ENCODE data around the gene CASZ1. TPM values are rescaled to one million over a fixed set of nuclear protein-coding genes. Genes with fewer than 3 reads are reported as not detected.

CASZ1 gene
- total RNA-seq, 2 donors from 2014 or later = 90.9 to 96.9 TPM

DNA sequence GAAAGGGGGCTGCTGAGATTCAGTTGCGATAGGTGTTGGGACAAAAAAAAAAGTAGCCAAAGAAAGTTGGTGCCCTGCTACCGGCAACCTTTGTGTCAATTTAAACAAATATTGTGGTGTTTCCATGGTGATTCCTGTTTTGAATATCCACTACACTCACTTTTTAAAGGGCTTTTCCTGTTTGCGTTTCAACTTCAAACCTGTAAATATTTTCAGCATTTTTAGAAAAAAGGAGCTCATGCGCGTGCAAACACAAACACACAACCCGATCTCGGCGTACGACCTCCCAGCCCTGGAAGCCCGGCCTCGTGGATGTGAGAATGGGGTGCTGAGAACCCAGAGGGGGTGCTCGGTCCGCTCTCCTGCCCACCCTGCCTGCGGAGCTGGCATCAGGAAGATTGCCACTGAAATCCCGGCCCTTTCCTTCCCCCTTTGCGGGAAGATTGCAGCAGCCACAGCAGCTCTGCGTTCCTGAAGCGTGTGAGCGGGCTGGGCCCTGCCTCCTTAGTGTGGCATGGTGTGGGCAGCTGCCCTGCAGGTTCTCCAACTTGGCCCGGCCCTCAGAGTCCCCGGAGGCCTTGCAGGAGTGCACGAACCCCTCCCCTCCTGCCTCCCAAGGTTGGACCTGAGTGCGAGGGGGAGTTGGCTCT is 34.8 kb downstream of the CASZ1 start:
- Histone ChIP-seq H3K36me3 (no peaks in the 10 kb centered on the region), H3K4me3 (no peak overlapping the region), H3K27ac (peak overlapping the region; percentile 24 to 34), H3K9me3 (no peaks in the 10 kb centered on the region), H3K27me3 (replicated peaks; ENCODE audit: insufficient read depth) (no peaks in the 10 kb centered on the region), H3K4me1 (replicated peaks) (peaks cover 59% of the 10 kb centered on the region)
- WGBS = 37% methylated on average over 21 of the region's 23 CpGs
- TF ChIP-seq POLR2AphosphoS5 (IDR thresholded peaks at IDR 0.05) = peak; percentile 14
- no peak for TF ChIP-seq CTCF (IDR thresholded peaks at IDR 0.05)
- TF ChIP-seq POLR2A (IDR thresholded peaks at IDR 0.05) = no peak
- intact Hi-C loops (cut with DNase I) = no loop called here
- DNase-seq (ENCODE audit: low spot score) = peak; percentile 43

DNA sequence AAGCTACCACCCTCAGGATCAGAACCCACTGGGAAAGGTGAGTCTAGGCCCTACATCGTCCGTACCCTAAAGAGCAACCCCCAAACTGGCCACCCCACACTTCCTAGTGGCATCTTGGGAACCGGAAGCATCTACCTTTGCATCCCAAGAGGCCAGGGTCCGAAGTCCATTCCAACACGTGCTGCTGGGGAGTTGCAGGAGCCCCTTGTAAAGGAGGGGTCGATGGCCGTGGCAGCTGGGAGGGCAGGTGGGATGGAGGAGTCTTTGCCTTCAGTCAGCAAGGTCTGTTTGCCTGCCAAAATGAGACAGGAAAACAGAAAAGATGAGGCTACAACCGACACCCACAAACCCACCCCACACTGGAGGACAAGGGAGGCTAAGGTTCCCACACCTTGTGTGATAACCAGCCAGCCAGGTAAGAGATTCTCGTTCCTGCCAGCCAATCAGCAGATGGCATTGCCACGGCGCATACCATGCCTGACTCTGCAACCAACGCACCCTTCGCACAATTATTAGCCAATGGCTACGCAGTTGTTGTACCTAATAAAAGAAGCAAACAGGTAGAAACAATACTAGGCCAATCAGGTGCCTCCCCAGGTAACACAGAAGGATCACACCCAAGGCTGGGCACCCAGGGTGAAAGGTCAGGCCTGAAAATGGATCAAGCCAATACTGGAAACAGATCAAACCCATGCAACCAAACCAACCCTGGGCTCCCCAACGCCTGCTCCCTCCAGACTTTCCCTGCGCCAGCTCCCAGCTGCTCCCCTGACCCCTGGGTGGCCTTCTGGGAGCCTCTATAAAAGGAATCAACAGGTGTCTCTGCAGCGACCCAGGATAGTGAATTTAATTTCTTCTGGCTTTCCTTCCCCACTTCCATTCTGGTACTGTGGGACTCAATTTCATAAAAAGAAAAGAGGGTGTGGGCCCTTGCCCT is 35.6 kb downstream of the CASZ1 start:
- Histone ChIP-seq H3K27ac (peak overlapping the region in 1 of 2 donors; percentile 24), H3K9me3 (no peaks in the 10 kb centered on the region), H3K27me3 (replicated peaks; ENCODE audit: insufficient read depth) (no peaks in the 10 kb centered on the region), H3K36me3 (no peaks in the 10 kb centered on the region), H3K4me3 (no peak overlapping the region), H3K4me1 (replicated peaks) (peaks cover 57% of the 10 kb centered on the region)
- no peak for TF ChIP-seq POLR2AphosphoS5 (IDR thresholded peaks at IDR 0.05)
- TF ChIP-seq CTCF (IDR thresholded peaks at IDR 0.05) = no peak
- no peak for TF ChIP-seq POLR2A (IDR thresholded peaks at IDR 0.05)
- intact Hi-C loops (cut with DNase I) = no loop called here
- WGBS = 86% methylated on average over 17 of the region's 17 CpGs
- no peak for DNase-seq (ENCODE audit: low spot score)

- Histone ChIP-seq H3K27ac (no peak overlapping the region), H3K4me1 (replicated peaks) (peaks cover 44% of the 10 kb centered on the region), H3K27me3 (replicated peaks; ENCODE audit: insufficient read depth) (no peaks in the 10 kb centered on the region), H3K9me3 (no peaks in the 10 kb centered on the region), H3K36me3 (no peaks in the 10 kb centered on the region), H3K4me3 (no peak overlapping the region)
- intact Hi-C loops (cut with DNase I) = no loop called here
- DNase-seq (ENCODE audit: low spot score) = no peak
- WGBS = 84% methylated on average over 11 of the region's 15 CpGs
- TF ChIP-seq CTCF (IDR thresholded peaks at IDR 0.05) (no peak), POLR2AphosphoS5 (IDR thresholded peaks at IDR 0.05) (no peak), POLR2A (IDR thresholded peaks at IDR 0.05) (no peak)
Measured at GRCh38 chr1:10759413-10760200, 36.8 kb downstream of the CASZ1 start.

GRCh38 chr1:10756842-10757241 is 39.6 kb downstream of the CASZ1 start:
- Histone ChIP-seq H3K4me1 (replicated peaks) (peaks cover 30% of the 10 kb centered on the region), H3K27me3 (replicated peaks; ENCODE audit: insufficient read depth) (no peaks in the 10 kb centered on the region), H3K27ac (peak overlapping the region; percentile 41 to 51), H3K4me3 (no peak overlapping the region), H3K9me3 (no peaks in the 10 kb centered on the region), H3K36me3 (no peaks in the 10 kb centered on the region)
- TF ChIP-seq POLR2A (IDR thresholded peaks at IDR 0.05) (no peak), POLR2AphosphoS5 (IDR thresholded peaks at IDR 0.05) (no peak), CTCF (IDR thresholded peaks at IDR 0.05) (no peak)
- no peak for DNase-seq (ENCODE audit: low spot score)
- intact Hi-C loops (cut with DNase I) = no loop called here
- WGBS = 57% methylated on average over 10 of the region's 10 CpGs
